GM12872 (cell line): Measurements from ENCODE around the gene DSEL.

Source experiments
- CTCF ChIP-seq: IDR thresholded peaks from 3 replicates; pipeline ENCODE4 v1.5.1; 2011; ENCODE audit warnings: low read depth, mild to moderate bottlenecking, low read length, moderate library complexity; ENCODE audit not compliant: insufficient read depth

Gene DSEL

DNA sequence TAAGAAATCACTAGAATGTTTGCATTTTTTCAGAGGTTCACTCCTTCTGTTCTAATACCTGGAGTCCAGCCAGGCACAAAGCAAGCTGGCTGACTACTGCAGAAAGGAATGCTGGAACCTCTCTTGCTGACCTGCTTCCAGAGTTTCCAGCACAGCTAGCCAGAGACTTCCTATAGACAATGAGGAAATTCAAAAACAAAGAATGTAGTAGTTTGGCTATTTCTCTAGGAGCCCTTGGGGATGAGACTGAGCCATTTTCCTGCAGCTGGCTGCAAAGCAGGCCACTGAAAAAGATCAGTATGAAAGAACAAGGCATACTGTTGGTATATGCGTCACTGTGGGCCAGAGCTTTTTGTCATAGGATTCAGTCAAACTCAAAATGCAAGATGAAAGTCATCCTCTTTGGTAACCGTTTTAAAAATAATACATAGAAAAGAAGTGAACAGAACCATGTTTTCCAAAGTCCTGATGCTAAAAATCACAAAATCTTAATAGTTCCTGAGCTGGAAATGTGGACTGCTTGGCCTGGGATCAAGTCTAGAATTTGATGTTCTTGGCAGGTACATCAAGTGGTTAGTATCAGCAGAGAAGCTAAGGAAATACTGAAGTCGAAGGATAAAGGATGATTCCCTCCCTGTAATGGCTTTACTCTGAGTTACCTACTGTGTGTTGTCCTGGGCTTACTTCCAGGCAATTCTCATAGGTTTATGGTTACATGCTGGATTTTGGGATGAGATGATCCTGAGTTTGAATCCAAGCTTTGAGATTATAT, 9.0 kb upstream of the DSEL start:
- TF ChIP-seq CTCF, result no peak

DNA sequence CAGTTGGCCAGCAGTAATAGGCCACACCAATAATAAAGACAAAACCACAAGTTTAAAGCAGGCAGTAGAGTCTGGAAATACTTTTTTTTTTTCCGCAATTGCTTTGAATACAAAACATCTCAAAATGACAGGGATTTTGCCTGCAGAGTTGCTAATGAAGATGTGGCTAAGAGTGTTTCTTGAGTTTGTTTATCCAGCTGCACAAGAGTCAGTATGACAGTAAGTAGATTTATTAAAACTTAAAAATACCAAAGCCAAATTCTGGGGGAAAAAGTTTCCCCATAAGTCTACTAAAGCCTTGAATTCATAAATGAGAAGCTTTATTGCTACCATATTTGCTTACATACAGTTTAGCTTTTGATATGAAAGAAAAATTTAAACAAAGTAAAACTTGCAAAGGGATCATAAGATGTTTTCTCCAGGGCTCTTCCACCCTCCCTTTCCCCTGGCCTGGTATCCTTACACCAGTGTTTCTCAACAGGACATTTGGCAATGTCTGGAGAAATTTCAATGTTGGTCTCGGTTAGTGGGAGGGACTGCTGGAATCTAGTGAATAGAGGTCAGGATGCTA, 3.9 kb upstream of the DSEL start:
- TF ChIP-seq CTCF, result no peak

GRCh38 chr18:67519592-67519991, 3.1 kb upstream of the DSEL start:
- TF ChIP-seq CTCF, result no peak

DNA sequence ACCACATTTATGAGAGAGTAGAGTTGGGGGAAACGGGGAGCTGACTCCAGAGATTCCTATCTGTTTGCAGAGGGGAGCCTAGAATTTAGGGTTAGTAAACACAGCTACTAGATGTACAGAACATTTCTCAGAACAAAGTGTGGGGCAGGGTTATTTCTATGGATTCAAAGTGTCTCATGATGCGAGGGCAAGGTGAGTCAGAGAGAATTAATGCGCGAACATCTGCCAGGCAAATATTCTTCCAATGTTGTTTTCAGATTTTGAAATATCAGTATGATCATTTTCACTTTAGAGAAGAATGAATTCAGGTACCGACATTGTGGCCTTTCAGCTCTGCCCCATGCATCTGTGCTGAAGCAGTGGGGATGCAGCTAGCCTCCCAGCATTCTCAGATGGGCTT, 2.0 kb upstream of the DSEL start:
- no peak for TF ChIP-seq CTCF

GRCh38 chr18:67517444-67517765, 885 bp upstream of the DSEL start:
- no peak for TF ChIP-seq CTCF

- peak; percentile 57 for TF ChIP-seq CTCF
Measured at GRCh38 chr18:67515942-67516538, 480 bp downstream of the DSEL start.

GRCh38 chr18:67514901-67515540, 1.5 kb downstream of the DSEL start:
- TF ChIP-seq CTCF, result no peak
